IPS DF 19.7 (cell line): ENCODE results near the gene DCLK2.

ENCODE experiments used
- DNase-seq: peaks from one replicate; pipeline ENCODE4 v3.0.0-alpha.2; 2013; ENCODE audit warnings: low read depth, low spot score

The DCLK2 gene

GRCh38 chr4:150069353-150069752 lies 8.9 kb upstream of the DCLK2 start:
- DNase-seq, result no peak

DNA sequence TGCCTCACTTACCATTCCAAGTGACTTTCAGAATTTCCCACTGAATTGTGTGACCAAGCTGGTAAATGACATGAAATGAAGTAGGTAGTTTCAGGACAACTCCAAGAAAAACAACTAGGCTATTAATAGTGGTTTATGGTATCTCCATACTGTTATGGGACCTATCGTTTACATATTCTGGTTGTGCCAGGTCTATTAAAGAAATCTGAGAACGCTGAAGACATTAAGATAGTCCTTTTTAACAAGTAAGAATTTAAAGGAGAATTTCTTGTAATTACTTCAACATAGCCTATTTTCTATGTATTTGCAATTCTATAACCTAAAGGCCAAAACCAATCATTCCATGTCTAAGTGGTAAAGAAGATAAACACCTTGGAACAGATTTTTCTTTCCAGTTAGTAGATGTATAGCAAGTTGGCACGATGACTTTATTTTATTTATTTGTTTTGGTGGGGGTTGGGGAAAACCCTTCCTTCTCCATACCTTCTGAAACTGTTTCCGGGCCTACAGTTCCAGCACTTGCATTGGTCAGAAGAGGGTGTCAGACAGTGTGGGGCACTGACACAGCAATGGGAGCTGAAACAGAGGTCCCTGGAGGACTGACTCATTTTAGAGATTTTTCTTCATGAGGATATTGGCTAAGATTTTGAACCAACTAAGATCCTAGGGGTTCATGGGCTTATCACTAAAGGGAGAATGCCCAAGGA lies 7.6 kb upstream of the DCLK2 start:
- DNase-seq, result no peak

- no peak for DNase-seq
Measured at GRCh38 chr4:150072471-150072870, 5.8 kb upstream of the DCLK2 start.

GRCh38 chr4:150072906-150073714 lies 5.1 kb upstream of the DCLK2 start:
- no peak for DNase-seq

- DNase-seq, result no peak
Measured at GRCh38 chr4:150074064-150074463, 4.2 kb upstream of the DCLK2 start.

- no peak for DNase-seq
Measured at GRCh38 chr4:150078579-150079080, 385 bp downstream of the DCLK2 start.

GRCh38 chr4:150079081-150079581 lies 886 bp downstream of the DCLK2 start:
- DNase-seq, result peak; percentile 23

GRCh38 chr4:150080337-150080736 lies 2.1 kb downstream of the DCLK2 start:
- no peak for DNase-seq

DNA sequence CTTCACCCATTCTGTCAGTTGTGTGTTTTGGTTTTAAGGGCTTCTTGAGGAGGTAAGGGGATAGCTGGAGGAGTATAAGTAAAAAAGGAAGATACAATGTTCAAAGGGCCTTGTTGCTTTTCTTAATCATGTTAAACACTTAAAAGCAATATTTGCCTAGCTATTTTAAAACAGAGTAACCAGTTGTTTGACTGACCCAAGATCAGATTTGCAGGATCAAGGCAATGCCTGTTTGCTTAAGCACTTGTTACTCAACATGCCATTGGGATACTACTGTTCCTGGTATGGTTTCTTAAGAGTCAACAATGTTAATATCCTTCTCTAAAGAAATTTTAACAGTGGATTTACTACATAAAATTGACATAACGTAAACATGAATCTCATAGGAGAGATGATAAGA lies 2.6 kb downstream of the DCLK2 start:
- DNase-seq, result no peak

DNA sequence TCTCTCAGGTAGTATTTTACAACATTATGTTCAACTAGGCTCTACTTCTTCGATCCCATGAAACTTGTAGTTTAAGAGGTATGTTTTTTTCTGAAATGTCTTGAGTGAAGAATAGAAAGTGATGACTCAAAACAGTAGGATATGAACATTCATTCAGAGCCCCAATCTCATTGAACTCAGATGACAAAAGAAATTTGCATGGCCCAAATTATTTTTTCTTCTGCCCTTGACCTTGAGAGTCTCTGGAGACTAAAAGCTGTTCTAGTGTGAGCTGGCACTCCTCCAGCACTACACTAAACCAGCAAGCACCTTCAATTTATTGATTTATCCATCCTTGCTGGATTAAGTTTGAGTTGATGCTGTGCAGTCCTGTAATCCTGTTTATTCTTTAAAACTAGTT lies 4.0 kb downstream of the DCLK2 start:
- no peak for DNase-seq

- no peak for DNase-seq
Measured at GRCh38 chr4:150087006-150087405, 8.8 kb downstream of the DCLK2 start.

GRCh38 chr4:150089732-150090131 lies 11.5 kb downstream of the DCLK2 start:
- no peak for DNase-seq

- no peak for DNase-seq
Measured at GRCh38 chr4:150090836-150091235, 12.6 kb downstream of the DCLK2 start.

DNA sequence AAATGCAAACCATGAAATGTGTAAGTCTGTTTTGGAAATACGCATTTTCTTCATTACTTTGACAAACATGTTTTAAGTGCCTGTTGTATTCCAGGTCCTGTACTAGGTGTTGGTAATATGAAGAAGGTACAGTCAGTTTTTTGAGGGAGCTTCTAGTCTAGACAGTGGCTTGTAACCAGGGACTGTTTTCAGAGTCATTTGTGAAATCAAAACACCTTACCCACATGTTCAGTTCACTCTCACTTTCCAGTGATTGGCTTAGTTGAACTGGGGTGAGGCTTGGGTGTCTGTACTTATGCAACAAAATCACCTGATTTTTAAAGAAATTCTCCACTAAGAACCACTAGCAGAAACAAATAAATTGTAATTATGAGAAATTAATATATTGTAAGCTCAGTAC lies 16.4 kb downstream of the DCLK2 start:
- DNase-seq, result no peak

DNA sequence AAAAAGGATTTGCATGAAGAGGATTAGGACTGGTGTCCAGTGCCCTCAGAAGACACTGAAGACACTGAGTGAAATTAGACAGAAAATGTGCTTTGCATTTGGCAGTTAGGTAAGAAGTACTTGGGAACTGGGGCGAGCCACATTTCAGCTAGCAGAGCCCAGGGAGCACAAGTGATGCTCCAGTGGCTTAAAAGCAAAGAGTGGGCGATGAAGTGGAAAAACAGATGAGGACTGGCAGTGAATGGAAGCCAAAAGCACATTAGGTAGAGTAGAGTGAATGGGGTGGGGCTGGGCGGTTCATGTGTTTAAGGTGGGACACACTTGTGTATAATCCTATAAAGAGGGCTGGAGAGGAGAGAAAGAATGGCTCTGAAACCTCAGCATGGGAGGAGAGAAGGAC lies 18.4 kb downstream of the DCLK2 start:
- DNase-seq, result no peak

GRCh38 chr4:150098214-150098613 lies 20.0 kb downstream of the DCLK2 start:
- DNase-seq, result no peak

DNA sequence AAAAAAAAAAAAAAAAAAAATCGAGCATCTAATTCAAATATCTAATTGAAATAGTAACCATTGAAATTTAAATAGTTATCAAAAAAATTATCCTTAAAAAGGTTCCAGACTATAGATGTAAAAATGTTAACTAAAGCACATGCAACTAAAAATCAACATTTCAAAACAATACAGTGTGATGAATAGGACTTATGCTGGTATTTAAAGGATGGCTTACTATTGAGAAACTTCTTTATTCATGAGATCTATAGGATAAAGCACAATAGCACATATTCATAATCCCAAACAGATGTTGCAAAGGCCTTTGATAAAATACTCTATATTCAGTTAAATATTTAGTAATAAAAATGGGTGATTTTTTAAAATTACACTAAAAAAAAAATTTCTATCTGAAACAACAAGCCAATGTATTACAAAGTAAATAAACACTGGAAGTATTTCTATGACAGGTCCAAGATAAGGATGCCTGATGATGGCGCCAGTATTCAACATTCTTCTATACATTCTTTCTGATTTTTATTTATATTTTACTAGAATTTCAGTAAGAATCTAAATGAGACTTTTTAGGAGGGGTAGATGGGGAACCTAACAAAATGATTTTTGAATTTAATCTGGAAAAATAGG lies 26.3 kb downstream of the DCLK2 start:
- no peak for DNase-seq

DNA sequence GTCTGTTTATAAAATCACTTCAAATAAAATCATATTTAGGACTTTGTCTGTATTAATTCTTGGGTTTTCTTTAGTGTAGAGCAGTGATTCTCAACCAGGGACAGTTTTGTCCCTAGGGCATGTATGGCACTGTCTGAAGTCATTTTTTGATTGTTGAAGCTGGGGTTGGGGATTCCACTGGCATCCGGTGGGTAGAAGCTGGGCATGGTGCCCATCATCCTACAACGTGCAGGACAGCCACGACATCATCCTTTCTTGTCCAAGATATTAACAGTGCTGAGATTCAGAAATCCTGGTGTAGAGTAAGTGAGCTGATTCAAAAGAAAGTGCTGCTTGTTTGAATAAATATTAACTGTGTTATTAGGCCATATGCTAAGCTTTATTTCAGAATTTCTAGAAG lies 28.6 kb downstream of the DCLK2 start:
- no peak for DNase-seq

GRCh38 chr4:150108691-150109090 lies 30.4 kb downstream of the DCLK2 start:
- no peak for DNase-seq

GRCh38 chr4:150114641-150115040 lies 36.4 kb downstream of the DCLK2 start:
- no peak for DNase-seq

GRCh38 chr4:150115851-150116250 lies 37.6 kb downstream of the DCLK2 start:
- DNase-seq, result no peak

DNA sequence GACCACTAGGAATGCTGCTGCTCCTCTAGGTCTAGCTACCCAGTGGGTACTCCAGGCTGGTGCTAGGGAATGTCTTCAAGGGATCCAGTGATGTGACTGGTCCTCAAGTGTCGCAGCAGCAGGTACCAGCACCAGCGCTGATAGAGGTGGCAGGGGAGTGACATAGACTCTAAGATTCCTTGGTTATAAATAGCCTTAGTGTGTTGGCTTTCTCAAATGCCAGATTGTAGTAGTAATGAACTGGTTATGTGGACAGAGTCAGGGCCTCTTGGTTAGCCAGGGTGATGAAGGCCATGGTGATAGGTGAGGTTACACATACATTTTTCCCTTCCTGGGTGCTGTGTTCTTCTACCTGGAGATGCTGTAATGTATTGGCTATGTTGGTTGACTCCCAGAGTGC lies 38.3 kb downstream of the DCLK2 start:
- DNase-seq, result no peak
